Endometrium (tissue), 2 donors: ENCODE measurements around the gene EGLN2.
"Not testable (repeated sequence)": the region's sequence is repeated elsewhere in the genome, so short reads cannot be mapped to it uniquely, and the experiment has no call there.

ENCODE experiments used
- FAIRE-seq: peaks from 2 replicates; lab custom pipeline; 2012; peaks lifted over from hg19 to GRCh38; lab: Jason Lieb, UNC
- donor health status: control.
- donor health status: control.

EGLN2 gene

DNA sequence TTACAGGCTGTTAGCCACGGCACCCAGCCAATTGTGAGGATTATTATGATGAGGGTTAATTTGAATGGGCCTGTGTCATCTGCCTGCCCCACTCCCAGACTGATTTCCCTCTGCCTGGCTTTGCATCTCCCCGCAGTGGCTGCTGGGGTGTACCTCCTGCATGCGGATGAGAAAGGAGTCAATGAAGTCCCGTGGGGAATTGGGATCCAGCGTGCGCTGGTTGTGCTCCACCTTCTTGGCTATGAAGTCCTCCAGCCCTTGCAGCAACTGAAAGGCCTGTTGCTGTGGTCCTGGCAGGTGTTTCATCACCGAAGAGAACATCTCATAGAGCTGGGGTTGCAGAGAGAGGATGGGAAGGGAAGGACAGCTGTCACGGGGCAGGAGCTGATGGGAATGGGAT lies 47.7 kb downstream of the EGLN2 start:
- FAIRE-seq, result not testable (repeated sequence)

- not testable (repeated sequence) for FAIRE-seq
These were observed 51.3 kb downstream of the EGLN2 start, which contains the start of gene CYP2A6 for GRCh38 chr19:40850277-40850676. CYP2A6 (minus strand) TSS chr19:40850447; CDS start chr19:40850426, 21 bp downstream.

DNA sequence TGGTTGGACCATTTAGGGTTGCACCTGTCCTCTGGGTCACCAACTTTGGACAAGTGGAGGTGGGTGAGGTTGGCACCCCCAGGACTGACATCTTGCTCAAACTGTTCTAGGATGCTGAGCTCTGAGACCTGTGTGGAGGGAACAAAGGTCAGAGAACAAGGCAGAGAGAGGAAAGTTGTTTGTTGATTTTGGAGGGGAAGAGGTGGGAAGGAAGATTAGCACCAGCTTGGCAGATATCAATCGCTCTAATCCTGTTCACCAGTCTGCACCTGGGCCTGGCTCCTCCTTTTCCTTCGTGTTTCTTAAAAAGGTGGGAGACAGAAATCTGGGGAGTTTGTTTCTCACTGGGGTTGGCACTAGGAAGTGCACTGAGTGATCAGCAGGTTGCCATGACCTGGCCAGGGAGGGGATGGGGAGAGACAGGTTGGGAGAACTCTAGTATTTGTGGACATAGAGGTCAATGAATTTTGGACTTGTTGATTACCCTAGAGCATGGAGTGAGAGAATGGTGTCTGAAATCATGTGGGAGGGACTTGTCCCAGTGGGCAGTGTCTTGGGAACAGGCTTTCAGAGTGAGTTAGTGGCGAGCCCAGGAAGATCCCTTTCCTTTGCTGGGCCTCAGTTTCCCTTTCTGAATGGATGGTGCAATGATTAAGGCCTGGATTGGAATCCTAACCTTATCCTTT lies 53.6 kb downstream of the EGLN2 start:
- FAIRE-seq, result not testable (repeated sequence)
